ENCODE results near the gene TPRN.

Gene TPRN

GRCh38 chr9:137200311-137201204, at the start of gene TPRN:
Gene TPRN (minus strand): TSS chr9:137200741. CDS start chr9:137200711, 30 bp downstream.
- DNase-seq (ENCODE audit: low read depth, low spot score), result peak; percentile 99
- peaks cover 21% of the 10 kb centered on the region for H3K4me1 ChIP-seq (ENCODE audit: insufficient read depth, insufficient read length)
- TF ChIP-seq YY1 (IDR thresholded peaks at IDR 0.05; ENCODE audit: insufficient read depth, insufficient read length) (no peak), SUZ12 (IDR thresholded peaks at IDR 0.05; ENCODE audit: extremely low read depth, insufficient read depth, insufficient read length) (no peak), ZNF274 (IDR thresholded peaks at IDR 0.05; ENCODE audit: low read depth, low read length) (no peak)
- H3K4me3 ChIP-seq (ENCODE audit: insufficient read length, low read depth), result peak within 1 kb of the TSS; percentile 80
- H3K27me3 ChIP-seq (ENCODE audit: insufficient read depth, insufficient read length), result no peaks in the 10 kb centered on the region
- peaks cover 34% of the 10 kb centered on the region for H3K36me3 ChIP-seq (ENCODE audit: insufficient read depth, insufficient read length, low read length)
- H3K9ac ChIP-seq (ENCODE audit: insufficient read length, low read depth), result peak within 1 kb of the TSS; percentile 98
- no peaks in the 10 kb centered on the region for H3K9me3 ChIP-seq (ENCODE audit: insufficient read depth, low read length)

- DNase-seq (ENCODE audit: low read depth, low spot score), result no peak
- Histone ChIP-seq H3K4me1 (ENCODE audit: insufficient read depth, insufficient read length) (peaks cover 41% of the 10 kb centered on the region), H3K9me3 (ENCODE audit: insufficient read depth, low read length) (no peaks in the 10 kb centered on the region), H3K36me3 (ENCODE audit: insufficient read depth, insufficient read length, low read length) (peaks cover 13% of the 10 kb centered on the region), H3K27me3 (ENCODE audit: insufficient read depth, insufficient read length) (peaks cover 6% of the 10 kb centered on the region), H3K9ac (ENCODE audit: insufficient read length, low read depth) (peak overlapping the region; percentile 39), H3K4me3 (ENCODE audit: insufficient read length, low read depth) (no peak overlapping the region)
- TF ChIP-seq ZNF274 (IDR thresholded peaks at IDR 0.05; ENCODE audit: low read depth, low read length), result no peak
- no peak for TF ChIP-seq YY1 (IDR thresholded peaks at IDR 0.05; ENCODE audit: insufficient read depth, insufficient read length)
- no peak for TF ChIP-seq SUZ12 (IDR thresholded peaks at IDR 0.05; ENCODE audit: extremely low read depth, insufficient read depth, insufficient read length)
These were observed 47.3 kb upstream of the TPRN start for GRCh38 chr9:137247916-137248175.

- TF ChIP-seq SUZ12 (IDR thresholded peaks at IDR 0.05; ENCODE audit: extremely low read depth, insufficient read depth, insufficient read length), result no peak
- no peak for TF ChIP-seq YY1 (IDR thresholded peaks at IDR 0.05; ENCODE audit: insufficient read depth, insufficient read length)
- TF ChIP-seq ZNF274 (IDR thresholded peaks at IDR 0.05; ENCODE audit: low read depth, low read length), result no peak
- peak overlapping the region; percentile 39 for H3K9ac ChIP-seq (ENCODE audit: insufficient read length, low read depth)
- H3K9me3 ChIP-seq (ENCODE audit: insufficient read depth, low read length), result no peaks in the 10 kb centered on the region
- no peak overlapping the region for H3K4me3 ChIP-seq (ENCODE audit: insufficient read length, low read depth)
- H3K27me3 ChIP-seq (ENCODE audit: insufficient read depth, insufficient read length), result peaks cover 6% of the 10 kb centered on the region
- H3K36me3 ChIP-seq (ENCODE audit: insufficient read depth, insufficient read length, low read length), result peaks cover 18% of the 10 kb centered on the region
- peaks cover 45% of the 10 kb centered on the region for H3K4me1 ChIP-seq (ENCODE audit: insufficient read depth, insufficient read length)
- no peak for DNase-seq (ENCODE audit: low read depth, low spot score)
These were observed 46.8 kb upstream of the TPRN start for GRCh38 chr9:137247135-137247915.

GRCh38 chr9:137245450-137246421, 45.2 kb upstream of the TPRN start:
- no peak for DNase-seq (ENCODE audit: low read depth, low spot score)
- Histone ChIP-seq H3K9me3 (ENCODE audit: insufficient read depth, low read length) (no peaks in the 10 kb centered on the region), H3K4me1 (ENCODE audit: insufficient read depth, insufficient read length) (peaks cover 41% of the 10 kb centered on the region), H3K27me3 (ENCODE audit: insufficient read depth, insufficient read length) (peaks cover 6% of the 10 kb centered on the region), H3K9ac (ENCODE audit: insufficient read length, low read depth) (no peak overlapping the region), H3K36me3 (ENCODE audit: insufficient read depth, insufficient read length, low read length) (peaks cover 27% of the 10 kb centered on the region), H3K4me3 (ENCODE audit: insufficient read length, low read depth) (no peak overlapping the region)
- TF ChIP-seq YY1 (IDR thresholded peaks at IDR 0.05; ENCODE audit: insufficient read depth, insufficient read length) (no peak), ZNF274 (IDR thresholded peaks at IDR 0.05; ENCODE audit: low read depth, low read length) (no peak), SUZ12 (IDR thresholded peaks at IDR 0.05; ENCODE audit: extremely low read depth, insufficient read depth, insufficient read length) (no peak)

- Histone ChIP-seq H3K4me1 (ENCODE audit: insufficient read depth, insufficient read length) (peaks cover 37% of the 10 kb centered on the region), H3K27me3 (ENCODE audit: insufficient read depth, insufficient read length) (peaks cover 6% of the 10 kb centered on the region), H3K4me3 (ENCODE audit: insufficient read length, low read depth) (no peak overlapping the region), H3K9ac (ENCODE audit: insufficient read length, low read depth) (peak overlapping the region; percentile 2), H3K9me3 (ENCODE audit: insufficient read depth, low read length) (no peaks in the 10 kb centered on the region), H3K36me3 (ENCODE audit: insufficient read depth, insufficient read length, low read length) (peaks cover 27% of the 10 kb centered on the region)
- DNase-seq (ENCODE audit: low read depth, low spot score), result no peak
- TF ChIP-seq ZNF274 (IDR thresholded peaks at IDR 0.05; ENCODE audit: low read depth, low read length) (no peak), SUZ12 (IDR thresholded peaks at IDR 0.05; ENCODE audit: extremely low read depth, insufficient read depth, insufficient read length) (no peak), YY1 (IDR thresholded peaks at IDR 0.05; ENCODE audit: insufficient read depth, insufficient read length) (no peak)
These were observed 44.2 kb upstream of the TPRN start for GRCh38 chr9:137244486-137245449.
